ENCODE results near the gene CCDC88B. TPM values are rescaled to one million over a fixed set of nuclear protein-coding genes. Genes with fewer than 3 reads are reported as not detected.

The CCDC88B gene
- total and polyA plus RNA-seq, 2 of the 8 experiments (the other 6 are each of a cell fraction or from before 2014, with no cell fraction given): 5.9 to 12.5 TPM

- 0 out of 2 replicates have a peak, but pooled peaks have one; percentile 30 for TF ChIP-seq TBP (IDR thresholded peaks at IDR 0.05; ENCODE audit: low read depth, low read length)
- TF ChIP-seq POLR2AphosphoS5 (IDR thresholded peaks at IDR 0.05; ENCODE audit: low read depth, low read length): no peak
- no peak for TF ChIP-seq TAF7 (optimal IDR thresholded peaks at IDR 0.05; ENCODE audit: borderline replicate concordance, low read depth, low read length)
- 0 out of 2 replicates have a peak, but pooled peaks have one; percentile 29 for TF ChIP-seq GABPA (IDR thresholded peaks at IDR 0.05; ENCODE audit: borderline replicate concordance, insufficient read depth, low read length)
- no peak for TF ChIP-seq CHD1 (IDR thresholded peaks at IDR 0.05; ENCODE audit: low read depth, low read length)
- peak; percentile 33 for TF ChIP-seq ASH2L (IDR thresholded peaks at IDR 0.05; ENCODE audit: low read length)
- TF ChIP-seq TEAD4 (IDR thresholded peaks at IDR 0.05; ENCODE audit: low read depth, low read length): no peak
- 0 out of 4 replicates have a peak, but pooled peaks of 1 of the 2 experiments have one; percentile 23 for TF ChIP-seq SIN3A (conservative IDR thresholded peaks at IDR 0.05 in 1 of 2, IDR thresholded peaks at IDR 0.05 in 1 of 2; ENCODE audit: low read depth in 1 of 2, low read length in 2 of 2)
- no peak for TF ChIP-seq MAFK (IDR thresholded peaks at IDR 0.05; ENCODE audit: low read depth, low read length)
- no peak for TF ChIP-seq SIRT6 (IDR thresholded peaks at IDR 0.05; ENCODE audit: low read length)
- peak; percentile 83; the same call in 1 of the 2 replicates for TF ChIP-seq RBBP5 (IDR thresholded peaks at IDR 0.05; ENCODE audit: borderline replicate concordance, low read depth, low read length)
Measured at GRCh38 chr11:64396079-64396591, 56.1 kb downstream of the CCDC88B start (continued).

All from H1 (cell line).